SK-N-SH (cell line): ENCODE results near the gene CFAP99. TPM values are rescaled to one million over a fixed set of nuclear protein-coding genes. Genes with fewer than 3 reads are reported as not detected.

Experiments used
- CTCF ChIA-PET: fragments of 300-600, 350-600 bp; formaldehyde crosslinking; extraction: SDS; loops from one replicate; lab custom pipeline; 2021; lab: Yijun Ruan, JAX
- POLR2A ChIA-PET: fragments of 350-600 bp; sonication (Branson Sonifier 250); formaldehyde crosslinking; extraction: SDS; loops from one replicate; lab custom pipeline; 2020; ENCODE audit warnings: antibody characterized with exemption, inconsistent platforms; lab: Yijun Ruan, JAX
- DNase-seq: peaks from one replicate; pipeline ENCODE4 v3.0.0; 2012
- H2AFZ ChIP-seq: fragments of 200-600 bp; sonication (generic); 2 replicates; pipeline ENCODE4 v1.8.1; 2016; ENCODE audit warnings: antibody characterized with exemption, mild to moderate bottlenecking, low read depth
- H3F3A ChIP-seq: fragments of 200-600 bp; sonication (generic); replicated peaks from 2 replicates; pipeline ENCODE3; 2016; ENCODE audit warnings: antibody characterized with exemption, mild to moderate bottlenecking; ENCODE audit not compliant: insufficient read depth
- H3K27ac ChIP-seq, 2 experiments: fragments of 200-500 bp in 1 of 2; fragments of 200-600 bp in 1 of 2; sonication (Bioruptor generic) in 1 of 2; sonication (generic), shearing (Covaris generic) in 1 of 2; 2 replicates each; pipeline versions ENCODE4 v1.5.1 to v1.6.1; 2014 to 2016; ENCODE audit warnings: low read depth in 2 of 2, inconsistent platforms in 1 of 2, low read length in 1 of 2, mild to moderate bottlenecking in 1 of 2, mixed read lengths in 1 of 2
- H3K27me3 ChIP-seq: fragments of 200-600 bp; sonication (generic), shearing (Covaris generic); 2 replicates; pipeline ENCODE4 v1.6.1; 2016; ENCODE audit warnings: mixed run types; ENCODE audit not compliant: insufficient read depth
- H3K36me3 ChIP-seq, 2 experiments: fragments of 200-500 bp in 1 of 2; fragments of 200-600 bp in 1 of 2; sonication (Bioruptor generic) in 1 of 2; sonication (generic) in 1 of 2; replicated peaks in 1 of 2; 2 replicates each; pipeline versions ENCODE3 to v1.5.1; 2014 to 2016; ENCODE audit warnings: low read length in 1 of 2, mild to moderate bottlenecking in 1 of 2; ENCODE audit not compliant: insufficient read depth in 2 of 2, control insufficient read depth in 1 of 2
- H3K4me1 ChIP-seq, 2 experiments: fragments of 200-500 bp in 1 of 2; fragments of 200-600 bp in 1 of 2; sonication (Bioruptor generic) in 1 of 2; sonication (generic), shearing (Covaris generic) in 1 of 2; 2 replicates each; pipeline versions ENCODE4 v1.5.1 to v1.6.1; 2014 to 2016; ENCODE audit warnings: low read depth in 1 of 2, low read length in 1 of 2, mixed run types in 1 of 2; ENCODE audit not compliant: insufficient read depth in 2 of 2, control insufficient read depth in 1 of 2
- H3K4me2 ChIP-seq: fragments of 200-600 bp; sonication (generic), shearing (Covaris generic); 2 replicates; pipeline ENCODE4 v1.6.1; 2017; ENCODE audit warnings: mixed run types
- H3K4me3 ChIP-seq, 2 experiments: fragments of 200-500 bp in 1 of 2; fragments of 200-600 bp in 1 of 2; sonication (Bioruptor generic) in 1 of 2; sonication (generic), shearing (Covaris generic) in 1 of 2; 2 replicates each; pipeline versions ENCODE4 v1.5.1 to v1.8.1; 2014 to 2016; ENCODE audit warnings: low read depth in 2 of 2, inconsistent platforms in 1 of 2, low read length in 1 of 2, mild to moderate bottlenecking in 1 of 2, mixed read lengths in 1 of 2, moderate library complexity in 1 of 2
- H3K79me2 ChIP-seq: fragments of 200-600 bp; sonication (generic); 2 replicates; pipeline ENCODE4 v1.8.1; 2017; ENCODE audit warnings: mild to moderate bottlenecking; ENCODE audit not compliant: insufficient read depth
- H3K9ac ChIP-seq: fragments of 200-600 bp; sonication (generic); 2 replicates; pipeline ENCODE4 v1.6.1; 2017; ENCODE audit warnings: mixed run types
- H3K9me2 ChIP-seq: fragments of 200-600 bp; sonication (generic); 2 replicates; pipeline ENCODE4 v1.6.1; 2017; ENCODE audit warnings: mixed run types
- H3K9me3 ChIP-seq: fragments of 200-600 bp; sonication (generic); 2 replicates; pipeline ENCODE4 v1.6.1; 2017; ENCODE audit warnings: mixed run types, mild to moderate bottlenecking, moderate library complexity
- H4K20me1 ChIP-seq: fragments of 200-600 bp; sonication (generic); 2 replicates; pipeline ENCODE4 v1.6.1; 2017; ENCODE audit warnings: mild to moderate bottlenecking, mixed run types; ENCODE audit not compliant: insufficient read depth
- CTCF ChIP-seq: fragments of 200-600 bp; sonication (generic); IDR thresholded peaks from 2 replicates; pipeline ENCODE4 v1.6.1; 2017; ENCODE audit warnings: antibody characterized with exemption, mild to moderate bottlenecking, moderate library complexity
- ELF1 ChIP-seq: IDR thresholded peaks from 2 replicates; pipeline ENCODE4 v1.4.0; 2012
- EP300 ChIP-seq, 2 experiments: IDR thresholded peaks; 2 replicates each; pipeline versions ENCODE4 v1.4.0 to v1.6.1; 2012; ENCODE audit warnings: borderline replicate concordance in 1 of 2, low read depth in 1 of 2, low read length in 1 of 2
- EZH2phosphoT487 ChIP-seq: fragments of 200-600 bp; sonication (generic); IDR thresholded peaks from 2 replicates; pipeline ENCODE4 v1.6.1; 2017; ENCODE audit warnings: low read depth, mixed run types, mild to moderate bottlenecking, antibody characterized with exemption, moderate library complexity, borderline replicate concordance
- FOSL2 ChIP-seq: IDR thresholded peaks from 2 replicates; pipeline ENCODE4 v1.4.0; 2012; ENCODE audit warnings: low read depth, mild to moderate bottlenecking, moderate library complexity, borderline replicate concordance
- GABPA ChIP-seq: IDR thresholded peaks from 2 replicates; pipeline ENCODE4 v1.4.0; 2012; ENCODE audit warnings: low read depth, mild to moderate bottlenecking
- GATA2 ChIP-seq: sonication (generic); formaldehyde crosslinking; IDR thresholded peaks from 2 replicates; pipeline ENCODE4 v1.5.0; 2020; ENCODE audit warnings: mild to moderate bottlenecking, missing genetic modification reagents
- MAX ChIP-seq: IDR thresholded peaks from 2 replicates; pipeline ENCODE4 v1.4.0; 2012; ENCODE audit warnings: low read depth
- MEF2A ChIP-seq: IDR thresholded peaks from 2 replicates; pipeline ENCODE4 v1.4.0; 2012; ENCODE audit warnings: low read depth, borderline replicate concordance
- MXI1 ChIP-seq: IDR thresholded peaks from 2 replicates; pipeline ENCODE4 v1.6.1; 2012; ENCODE audit warnings: mild to moderate bottlenecking, low read depth, low read length, improper control_type of control experiment
- NRF1 ChIP-seq: IDR thresholded peaks from 2 replicates; pipeline ENCODE4 v1.6.1; 2012; ENCODE audit warnings: low read depth, mild to moderate bottlenecking, low read length
- RAD21 ChIP-seq: IDR thresholded peaks from 2 replicates; pipeline ENCODE4 v1.6.1; 2012; ENCODE audit warnings: mild to moderate bottlenecking, low read length
- RCOR1 ChIP-seq: fragments of 150-350 bp; IDR thresholded peaks from 2 replicates; pipeline ENCODE4 v1.6.1; 2017; ENCODE audit warnings: antibody characterized with exemption, low read length
- REST ChIP-seq: IDR thresholded peaks from 2 replicates; pipeline ENCODE4 v1.6.1; 2012; ENCODE audit warnings: mild to moderate bottlenecking, low read depth, low read length, moderate library complexity
- TAF1 ChIP-seq: IDR thresholded peaks from 2 replicates; pipeline ENCODE4 v1.6.1; 2012; ENCODE audit warnings: low read depth, mild to moderate bottlenecking, low read length, moderate library complexity, borderline replicate concordance
- TCF12 ChIP-seq: IDR thresholded peaks from 2 replicates; pipeline ENCODE4 v1.4.0; 2012
- TEAD4 ChIP-seq: IDR thresholded peaks from 2 replicates; pipeline ENCODE4 v1.4.0; 2012; ENCODE audit warnings: mild to moderate bottlenecking, borderline replicate concordance; ENCODE audit not compliant: insufficient read depth
- USF1 ChIP-seq: IDR thresholded peaks from 2 replicates; pipeline ENCODE4 v1.4.0; 2012; ENCODE audit warnings: low read depth, borderline replicate concordance
- WGBS: methylation state at CpG from one replicate; pipeline ENCODE4 v1.1.6; 2017; ENCODE audit warnings: low lambda C conversion rate; 5-methylcytosine and 5-hydroxymethylcytosine counted together
- polyA plus RNA-seq, 3 experiments: library from polyadenylated mRNA; depleted of rRNA; stranded (reverse); fragments of >200 nt; gene quantifications; 2 replicates each; pipeline ENCODE4 v1.2.3, GENCODE V29; 2012

The CFAP99 gene
- polyA plus RNA-seq, 1 of the 3 experiments (the other 2 are of a cell fraction), result 0.13 TPM

GRCh38 chr4:2438822-2439718, 20.3 kb downstream of the CFAP99 start:
- CTCF ChIA-PET, result no interaction called here

More at GRCh38 chr4:2438822-2439718, 20.3 kb downstream of the CFAP99 start:
- TF ChIP-seq FOSL2, result no peak
- no peak for TF ChIP-seq MEF2A
- TF ChIP-seq MXI1, result no peak
- TF ChIP-seq TAF1, result no peak
- TF ChIP-seq TEAD4, result no peak
- no peak for TF ChIP-seq MAX
- TF ChIP-seq ELF1, result no peak
- TF ChIP-seq REST, result no peak
- no peak for TF ChIP-seq EP300 (IDR thresholded peaks at IDR 0.05; ENCODE audit: borderline replicate concordance in 1 of 2, low read depth in 1 of 2, low read length in 1 of 2)
- TF ChIP-seq CTCF, result no peak
- TF ChIP-seq GABPA, result no peak
- TF ChIP-seq RCOR1, result no peak
- TF ChIP-seq USF1, result no peak
- TF ChIP-seq TCF12, result no peak
- no peak for TF ChIP-seq NRF1
- no peak for TF ChIP-seq RAD21
- TF ChIP-seq EZH2phosphoT487, result no peak
- TF ChIP-seq GATA2 (CRISPR knock-in tag), result no peak
- peaks cover 0 to 7% of the 10 kb centered on the region in 2 experiments; a peak in 1 of 4 replicates for H3K4me1 ChIP-seq
- no peaks in the 10 kb centered on the region for H4K20me1 ChIP-seq
- no peaks in the 10 kb centered on the region for H3K36me3 ChIP-seq
- no peaks in the 10 kb centered on the region for H3K27me3 ChIP-seq
- H3F3A ChIP-seq, result no peaks in the 10 kb centered on the region
- WGBS, result 77% methylated on average over 9 of the region's 16 CpGs
- no peak overlapping the region for H3K9ac ChIP-seq
- no peak overlapping the region for H3K27ac ChIP-seq
- POLR2A ChIA-PET, result interaction anchor here (0.6 kb wide), 1 partner anchor 577 kb away, joined by 3 read pairs; no protein-coding TSS in a partner anchor
- H3K9me3 ChIP-seq, result no peaks in the 10 kb centered on the region
- no peak overlapping the region for H3K4me2 ChIP-seq
- H2AFZ ChIP-seq, result no peak overlapping the region
- H3K79me2 ChIP-seq, result no peaks in the 10 kb centered on the region
- no peaks in the 10 kb centered on the region for H3K9me2 ChIP-seq
- no peak overlapping the region for H3K4me3 ChIP-seq
- no peak for DNase-seq
